Suppressor macrophage treated with lipopolysaccharide for 1 hour (primary cell): Measurements from ENCODE around the gene AP1S3.

Experiments
- DNase-seq, 3 donors: peaks; one replicate each; pipeline ENCODE4 v3.0.0-alpha.2; 2020 to 2022

AP1S3 gene

GRCh38 chr2:223758131-223758840 is 79.1 kb downstream of the AP1S3 start:
- no peak for DNase-seq

GRCh38 chr2:223753940-223754339 is 83.4 kb downstream of the AP1S3 start:
- DNase-seq, result no peak

DNA sequence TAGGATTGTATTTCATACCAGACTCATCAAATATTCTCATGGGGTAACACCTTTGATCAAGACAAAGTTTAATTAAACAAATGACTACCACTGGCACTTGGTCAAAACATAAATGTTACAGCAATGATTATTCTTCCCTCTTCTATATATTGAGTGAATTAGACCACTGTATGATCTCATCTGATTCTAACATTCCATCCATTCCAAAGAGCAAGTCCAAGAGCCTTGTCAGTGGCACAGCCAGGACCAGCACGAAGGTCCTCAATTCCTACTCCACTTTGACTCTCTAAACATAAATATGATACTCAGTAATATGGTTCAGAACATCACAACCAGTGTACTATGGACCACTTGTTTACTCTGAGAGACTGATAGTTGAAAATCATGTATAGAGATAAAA is 86.4 kb downstream of the AP1S3 start:
- no peak for DNase-seq

GRCh38 chr2:223747392-223748042 is 89.9 kb downstream of the AP1S3 start:
- no peak for DNase-seq

DNA sequence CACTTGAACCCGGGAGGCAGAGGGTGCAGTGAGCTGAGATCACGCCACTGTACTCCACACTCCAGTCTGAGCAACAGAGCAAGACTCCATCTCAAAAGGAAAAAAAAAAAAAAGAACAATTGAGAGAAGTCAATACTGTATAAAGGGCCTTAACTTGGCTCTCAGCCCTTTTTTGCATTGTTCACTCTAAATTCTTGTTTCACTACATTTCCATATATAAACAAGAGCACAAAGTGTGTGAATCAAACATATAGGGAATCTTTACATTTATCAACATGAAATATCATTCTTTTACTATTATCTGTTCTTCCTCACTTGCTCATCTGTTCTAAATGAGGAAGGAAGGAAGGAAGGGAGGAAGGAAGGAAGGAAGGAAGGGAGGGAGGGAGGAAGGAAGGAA is 90.8 kb downstream of the AP1S3 start:
- DNase-seq, result no peak

DNA sequence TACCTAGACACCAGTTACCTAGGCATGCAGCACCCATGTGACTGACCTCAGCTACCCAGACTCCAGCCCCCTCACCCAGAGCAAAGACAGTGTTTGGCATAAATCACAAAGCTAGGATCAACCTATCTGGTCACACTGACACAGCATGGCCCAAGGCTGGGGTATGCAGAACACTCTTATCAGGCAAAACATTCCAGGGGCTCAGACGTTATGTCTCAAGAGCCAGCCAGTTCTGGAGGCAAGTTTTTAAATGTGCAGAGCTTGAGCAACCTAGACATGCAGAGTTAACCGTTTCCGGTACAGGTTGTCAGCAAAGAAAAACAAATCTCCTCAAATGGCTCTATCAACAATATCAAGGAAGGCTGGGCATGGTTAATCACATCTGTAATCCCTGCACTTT is 92.8 kb downstream of the AP1S3 start:
- no peak for DNase-seq

- no peak for DNase-seq
Measured at GRCh38 chr2:223740679-223741078, 96.7 kb downstream of the AP1S3 start.

DNA sequence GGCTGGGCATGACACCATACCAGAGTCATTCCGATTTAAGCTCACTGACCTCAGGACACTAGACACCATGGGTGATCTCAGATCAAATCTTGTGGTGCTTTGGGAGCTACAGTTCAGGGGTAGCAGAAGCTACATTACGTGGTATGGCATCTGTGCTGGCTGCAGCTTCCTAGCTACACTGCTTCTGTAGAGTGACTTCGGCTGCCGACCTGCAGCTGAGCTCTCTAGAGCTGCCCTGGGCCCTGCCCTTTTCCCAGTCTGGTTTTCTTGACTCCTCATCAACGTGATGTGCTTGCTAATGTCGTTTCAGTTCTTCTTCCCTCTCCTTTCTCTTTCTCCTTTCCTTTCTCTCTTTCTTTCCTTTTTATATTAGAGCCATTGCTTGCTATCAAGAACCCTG is 100.2 kb downstream of the AP1S3 start:
- DNase-seq, result no peak

DNA sequence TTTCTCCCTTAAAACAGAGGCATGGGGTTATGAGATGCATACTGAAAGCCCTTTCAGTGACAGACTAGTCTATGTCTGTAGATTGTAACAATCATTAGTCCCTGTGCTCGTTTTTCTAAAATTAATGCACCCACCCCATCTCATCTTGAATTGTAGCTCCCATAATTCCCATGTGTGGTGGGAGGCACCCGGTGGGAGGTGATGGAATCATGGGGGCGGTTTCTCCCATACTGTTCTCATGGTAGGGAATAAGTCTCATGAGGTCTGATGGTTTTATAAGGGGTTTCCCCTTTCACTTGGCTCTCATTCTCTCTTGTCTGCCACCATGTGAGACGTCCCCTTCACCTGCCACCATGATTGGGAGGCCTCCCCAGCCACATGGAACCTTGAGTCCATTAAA is 100.9 kb downstream of the AP1S3 start:
- no peak for DNase-seq

DNA sequence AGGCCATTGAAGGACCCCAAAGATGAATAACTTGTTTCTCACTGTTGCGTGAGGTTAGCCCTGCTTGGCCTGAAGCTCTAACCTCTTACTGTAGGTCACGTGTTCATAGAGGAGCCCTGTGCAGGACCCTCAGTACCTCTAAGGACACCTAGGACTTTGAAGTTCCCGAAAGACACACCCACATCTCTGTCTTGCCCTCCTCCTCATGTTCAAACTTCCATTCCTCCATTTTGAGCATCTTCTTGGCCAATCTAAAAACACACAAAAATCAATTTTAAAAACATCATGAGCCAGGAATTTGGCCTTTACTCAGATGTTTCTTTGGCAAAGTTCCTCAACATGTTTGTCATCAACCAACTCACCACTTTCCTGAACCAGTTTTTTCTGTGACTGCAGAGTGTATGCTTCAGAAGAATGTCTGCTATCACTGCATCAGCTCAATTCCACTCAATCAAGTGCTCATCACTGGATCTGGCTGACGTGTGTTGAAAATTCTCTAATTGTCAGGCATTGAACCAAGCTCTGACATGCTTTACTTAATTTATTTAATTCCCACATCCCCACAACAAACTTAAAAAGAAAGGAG is 101.6 kb downstream of the AP1S3 start:
- no peak for DNase-seq

DNA sequence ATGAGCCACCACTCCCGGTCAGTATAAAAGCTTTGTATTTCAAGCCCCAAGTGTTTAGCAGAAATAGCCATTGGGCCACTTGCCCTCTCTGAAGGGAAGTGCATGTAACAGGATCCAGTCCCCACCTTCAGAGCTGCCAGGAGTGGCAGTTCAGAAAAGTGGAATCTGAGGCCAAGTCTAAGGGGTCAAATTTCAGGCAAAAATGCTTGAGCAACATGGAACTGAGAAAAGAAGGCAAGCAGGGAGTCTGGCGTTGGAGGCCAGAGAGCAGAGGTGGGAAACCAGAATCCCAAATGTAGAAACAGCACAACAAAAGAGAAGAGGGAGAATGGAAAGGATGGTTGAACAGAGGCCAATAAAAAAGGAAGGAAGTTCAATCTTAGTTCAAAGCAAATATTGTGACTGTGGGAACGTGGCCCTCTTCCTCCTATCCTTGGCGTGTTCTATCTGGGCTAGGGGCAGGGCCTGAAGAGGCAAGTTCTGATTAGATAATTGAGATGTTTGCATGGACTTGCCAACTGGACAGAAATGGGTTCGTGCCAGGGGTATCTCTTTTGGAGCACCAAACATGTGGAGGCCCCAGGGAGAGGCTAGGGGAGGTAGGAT is 102.2 kb downstream of the AP1S3 start:
- DNase-seq, result no peak

DNA sequence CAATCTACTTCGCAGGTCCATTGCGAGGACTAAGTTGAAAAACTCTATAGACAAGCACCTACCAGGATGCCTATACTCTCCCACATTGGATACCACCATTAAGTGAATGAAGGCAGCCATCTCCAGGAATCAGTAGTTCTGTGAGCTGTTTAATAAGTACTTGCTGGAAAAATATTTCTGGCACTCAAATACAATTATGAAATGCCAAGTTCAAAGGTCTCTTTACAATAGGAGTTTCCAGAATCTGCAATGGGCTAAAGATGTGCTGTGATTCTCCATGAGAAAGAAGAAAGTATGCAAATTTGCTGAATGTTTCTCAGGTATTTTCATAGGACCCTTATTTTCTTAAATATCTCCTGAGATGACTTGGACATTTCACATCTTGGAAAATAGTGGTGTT is 103.0 kb downstream of the AP1S3 start:
- DNase-seq, result no peak

DNA sequence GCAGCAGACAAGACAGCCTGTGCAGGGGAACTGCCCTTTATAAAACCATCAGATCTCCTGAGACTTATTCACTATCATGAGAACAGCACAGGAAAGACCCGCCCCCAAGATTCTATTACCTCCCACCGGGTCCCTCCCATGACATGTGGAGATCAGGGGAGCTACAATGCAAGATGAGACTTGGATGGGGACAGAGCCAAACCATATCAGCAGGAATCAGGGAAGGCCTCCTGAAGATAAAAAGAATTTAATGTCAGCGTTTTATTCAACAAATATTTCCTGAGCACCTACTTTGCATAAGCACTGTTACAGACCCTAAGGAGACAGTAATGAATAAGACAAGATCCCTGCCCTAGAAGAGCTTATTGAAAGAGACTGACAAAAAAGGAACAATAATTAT is 105.0 kb downstream of the AP1S3 start:
- DNase-seq, result no peak

- no peak for DNase-seq
Measured at GRCh38 chr2:223731503-223731902, 105.9 kb downstream of the AP1S3 start.

DNA sequence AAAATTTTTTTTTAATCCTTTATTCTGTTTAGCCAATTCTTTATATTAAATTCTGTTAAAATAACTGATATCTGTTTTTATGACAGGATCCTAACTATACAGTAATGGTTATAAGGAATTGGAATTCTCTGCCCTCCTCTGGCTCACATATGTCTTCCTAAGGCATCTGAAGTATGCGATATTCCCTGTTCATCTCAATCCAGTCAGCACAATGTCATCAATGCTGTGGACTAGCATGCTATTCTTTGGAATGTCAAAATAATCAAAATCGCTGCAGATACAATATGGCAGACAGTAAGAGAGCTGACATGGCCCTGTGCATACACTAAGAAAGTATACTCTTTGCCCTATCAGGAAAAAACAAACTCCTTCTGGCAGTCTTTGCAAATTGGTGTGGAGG is 107.6 kb downstream of the AP1S3 start:
- no peak for DNase-seq

DNA sequence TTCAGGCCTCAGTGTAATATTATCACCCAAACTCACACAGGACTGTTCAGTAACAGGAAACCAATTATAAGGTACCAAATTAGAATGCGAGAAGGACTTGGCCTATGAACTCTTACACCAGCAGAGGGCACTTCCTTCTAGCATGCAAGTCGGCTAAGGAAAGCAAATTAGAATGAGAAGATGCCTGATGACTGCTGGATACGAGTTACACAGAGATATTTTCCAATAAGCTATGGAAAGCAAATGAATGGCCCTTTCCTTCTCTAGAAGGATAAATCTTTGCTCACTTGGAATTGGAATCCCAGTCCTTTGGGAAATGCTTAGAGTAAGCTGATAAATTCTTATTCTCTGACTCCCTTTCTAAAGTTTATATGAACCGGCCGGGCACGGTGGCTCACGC is 109.8 kb downstream of the AP1S3 start:
- peak; percentile 55 to 61 (median 55) for DNase-seq

- DNase-seq, result no peak
Measured at GRCh38 chr2:223725986-223726970, 111.1 kb downstream of the AP1S3 start.

DNA sequence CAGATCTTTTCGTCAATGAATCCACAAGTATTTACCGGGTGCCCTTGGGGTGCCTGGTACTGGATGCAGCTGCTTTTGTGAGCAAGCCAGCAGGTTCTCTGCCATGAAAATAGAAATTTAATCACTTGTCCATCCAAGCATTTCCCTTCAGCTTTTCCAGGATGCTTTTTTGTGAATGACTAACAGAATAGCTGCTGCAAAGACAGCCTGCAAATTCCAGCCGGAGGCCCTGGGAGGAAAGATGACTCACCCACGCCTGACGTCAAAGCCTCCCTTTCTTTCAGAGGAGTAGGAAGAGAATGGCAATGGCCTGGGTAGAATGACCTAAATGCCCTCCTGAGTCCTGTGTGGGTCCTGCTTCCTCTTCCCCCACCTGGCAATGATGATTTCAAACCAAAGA is 111.9 kb downstream of the AP1S3 start:
- peak; percentile 72 to 84 (median 76) for DNase-seq

DNA sequence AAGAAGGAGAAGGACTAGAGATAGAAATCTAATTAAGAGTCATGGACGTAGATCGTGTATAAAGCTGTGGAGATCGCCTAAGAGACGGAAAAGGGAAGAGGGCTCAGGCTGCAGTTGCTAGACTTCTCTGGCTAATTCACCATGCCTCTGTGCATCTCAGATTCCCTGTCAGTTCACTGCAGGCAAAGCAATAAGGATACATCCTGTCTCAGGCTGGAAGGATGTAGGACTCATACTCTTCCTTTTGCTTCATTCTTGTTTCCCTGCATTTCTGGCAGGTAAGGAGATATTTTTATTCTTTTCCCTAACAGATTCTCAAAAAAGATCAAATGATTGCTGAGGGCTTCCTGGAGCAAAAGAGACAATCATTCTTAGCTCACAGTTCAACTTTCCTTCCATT is 112.5 kb downstream of the AP1S3 start:
- no peak for DNase-seq

DNA sequence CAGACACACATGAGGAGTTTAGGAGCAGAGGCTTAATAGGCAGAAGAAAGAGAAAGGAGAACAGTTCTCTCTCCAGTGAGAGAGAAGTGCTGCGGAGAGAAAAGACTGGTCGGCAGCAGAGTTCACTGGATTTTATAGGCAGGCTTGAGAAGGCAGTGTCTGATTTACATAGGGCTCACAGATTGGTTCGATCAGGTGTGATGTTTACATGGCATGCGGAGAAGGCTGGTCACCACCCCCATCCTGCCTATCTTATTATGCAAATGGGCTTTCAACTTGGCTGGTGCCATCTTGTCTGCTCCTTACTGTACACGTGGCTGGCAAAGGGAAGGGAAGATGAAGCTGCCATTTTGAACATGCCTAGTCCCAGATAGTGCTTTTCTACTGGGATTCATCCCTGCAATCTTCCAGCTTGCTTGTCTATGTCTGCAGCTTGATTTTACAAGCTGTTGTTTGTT is 113.4 kb downstream of the AP1S3 start:
- no peak for DNase-seq

GRCh38 chr2:223722226-223722625 is 115.2 kb downstream of the AP1S3 start:
- DNase-seq, result no peak

GRCh38 chr2:223721746-223722145 is 115.6 kb downstream of the AP1S3 start:
- no peak for DNase-seq

GRCh38 chr2:223720367-223720766 is 117.0 kb downstream of the AP1S3 start:
- no peak for DNase-seq
